Esophagus squamous epithelium (tissue), 5 donors: ENCODE results near the gene EIF1B. TPM values are rescaled to one million over a fixed set of nuclear protein-coding genes. Genes with fewer than 3 reads are reported as not detected.

Source experiments
- DNase-seq: peaks from one replicate; lab custom pipeline; 2025; lab: John Stamatoyannopoulos, UW
- H3K27ac ChIP-seq, 4 donors: fragments of 200-600 bp; sonication (generic); one replicate each; pipeline ENCODE4 v1.5.1; 2016 to 2019; ENCODE audit warnings: mild to moderate bottlenecking in 1 of 4
- H3K27me3 ChIP-seq, 4 donors: fragments of 200-600 bp; sonication (generic); 1 replicate in 3 of 4; 2 replicates in 1 of 4; pipeline versions ENCODE4 v1.5.1 to v1.6.0; 2017 to 2021; ENCODE audit warnings: antibody characterized with exemption in 1 of 4
- H3K36me3 ChIP-seq, 3 donors: fragments of 200-600 bp; sonication (generic); one replicate each; pipeline ENCODE4 v1.5.1; 2016 to 2019
- H3K4me1 ChIP-seq, 3 donors: fragments of 200-600 bp; sonication (generic); one replicate each; pipeline ENCODE4 v1.5.1; 2017 to 2019
- H3K4me3 ChIP-seq, 4 donors: fragments of 200-600 bp; sonication (generic); 1 replicate in 3 of 4; 2 replicates in 1 of 4; pipeline ENCODE4 v1.5.1; 2016 to 2019; ENCODE audit warnings: mild to moderate bottlenecking in 2 of 4, moderate library complexity in 1 of 4
- H3K9me3 ChIP-seq, 3 donors: fragments of 200-600 bp; sonication (generic); one replicate each; pipeline ENCODE4 v1.5.1; 2016 to 2019
- POLR2A ChIP-seq, 4 donors: fragments of 450-650 bp; IDR thresholded peaks; one replicate each; pipeline ENCODE4 v1.6.1; 2017; ENCODE audit warnings: antibody characterized with exemption in 4 of 4, mild to moderate bottlenecking in 4 of 4, moderate library complexity in 3 of 4
- WGBS, 2 donors: methylation state at CpG; one replicate each; pipeline ENCODE4 v1.1.5; 2018; 5-methylcytosine and 5-hydroxymethylcytosine counted together
- intact Hi-C: fragments of 100-400 bp; cut with DNase I; formaldehyde crosslinking; loops from one replicate; pipeline ENCODE4 v1.15.0; 2022
- total RNA-seq, 4 donors: library from RNA; depleted of rRNA; stranded (reverse); fragments of >200 nt; gene quantifications; one replicate each; pipeline ENCODE4 v1.1.0, GENCODE V29; 2016
- TF ChIP-seq, protein P1 (sequence below), 6 experiments: fragments of 450-650 bp in 4 of 6; fragments of 200-600 bp in 2 of 6; sonication (generic) in 2 of 6; IDR thresholded peaks; one replicate each; pipeline ENCODE4 v1.5.1; 2016 to 2019; ENCODE audit warnings: antibody characterized with exemption in 6 of 6, mild to moderate bottlenecking in 4 of 6, moderate library complexity in 4 of 6
- donor health status: DM: yes; HTN: yes; CAD: no.

The EIF1B gene
- total RNA-seq, 4 donors from 2014 or later, result 6.7 to 22.1 (median 9.3) TPM

DNA sequence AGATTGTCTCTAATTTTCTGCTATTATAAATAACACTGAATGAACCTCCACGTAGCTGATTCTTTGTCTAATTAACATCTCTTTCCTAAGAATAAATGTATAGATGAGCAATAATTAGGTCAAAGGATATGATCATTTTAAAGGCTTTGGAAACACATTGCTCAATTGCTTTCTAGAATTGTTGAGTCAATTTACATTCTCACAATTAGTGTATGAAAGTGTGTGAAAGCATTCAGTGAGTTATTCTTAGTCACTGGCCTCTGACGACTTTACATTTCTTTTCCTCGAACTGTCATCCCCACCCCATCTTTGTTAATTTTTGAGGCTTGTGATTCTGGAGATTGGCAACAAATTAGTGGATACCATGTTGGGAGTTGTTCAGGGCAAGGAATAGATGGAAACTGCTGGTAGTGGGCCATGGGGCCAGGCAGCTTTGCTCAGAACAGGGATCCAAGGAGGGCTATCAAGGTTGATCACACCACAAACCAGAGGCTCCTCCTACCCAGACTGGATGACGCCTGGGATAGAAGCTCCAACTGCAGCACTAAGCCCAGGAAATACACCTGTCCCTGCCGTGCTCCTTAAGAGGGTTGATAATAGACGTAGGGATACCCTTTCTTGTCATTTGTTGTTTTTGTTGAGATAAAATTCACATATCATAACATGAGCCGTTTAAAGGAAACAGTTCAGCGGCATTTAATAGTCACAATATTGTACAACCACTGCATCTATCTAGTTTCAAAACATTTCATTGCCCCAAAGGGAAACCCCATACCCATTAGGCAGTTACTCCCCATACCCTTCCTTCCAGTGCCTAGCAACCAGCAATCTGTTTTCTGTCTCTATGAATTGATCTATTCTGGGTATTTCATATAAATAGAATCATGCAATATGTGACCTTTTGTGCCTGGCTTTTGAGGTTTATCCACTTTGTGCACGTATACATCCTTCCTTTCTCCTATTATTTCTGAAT is 27.9 kb downstream of the EIF1B start:
- H3K27ac ChIP-seq, result no peak overlapping the region
- 53 to 59% methylated on average over 8 to 9 of the region's 9 CpGs for WGBS, 2 donors
- no peak overlapping the region for H3K4me3 ChIP-seq
- H3K36me3 ChIP-seq, result no peaks in the 10 kb centered on the region
- intact Hi-C loops, result loop anchor here (10.0 kb wide), 1 partner anchor 1547 kb away; no protein-coding TSS in a partner anchor
- no peaks in the 10 kb centered on the region for H3K4me1 ChIP-seq
- DNase-seq, result no peak
- no peaks in the 10 kb centered on the region for H3K9me3 ChIP-seq
- TF ChIP-seq, protein P1, sequence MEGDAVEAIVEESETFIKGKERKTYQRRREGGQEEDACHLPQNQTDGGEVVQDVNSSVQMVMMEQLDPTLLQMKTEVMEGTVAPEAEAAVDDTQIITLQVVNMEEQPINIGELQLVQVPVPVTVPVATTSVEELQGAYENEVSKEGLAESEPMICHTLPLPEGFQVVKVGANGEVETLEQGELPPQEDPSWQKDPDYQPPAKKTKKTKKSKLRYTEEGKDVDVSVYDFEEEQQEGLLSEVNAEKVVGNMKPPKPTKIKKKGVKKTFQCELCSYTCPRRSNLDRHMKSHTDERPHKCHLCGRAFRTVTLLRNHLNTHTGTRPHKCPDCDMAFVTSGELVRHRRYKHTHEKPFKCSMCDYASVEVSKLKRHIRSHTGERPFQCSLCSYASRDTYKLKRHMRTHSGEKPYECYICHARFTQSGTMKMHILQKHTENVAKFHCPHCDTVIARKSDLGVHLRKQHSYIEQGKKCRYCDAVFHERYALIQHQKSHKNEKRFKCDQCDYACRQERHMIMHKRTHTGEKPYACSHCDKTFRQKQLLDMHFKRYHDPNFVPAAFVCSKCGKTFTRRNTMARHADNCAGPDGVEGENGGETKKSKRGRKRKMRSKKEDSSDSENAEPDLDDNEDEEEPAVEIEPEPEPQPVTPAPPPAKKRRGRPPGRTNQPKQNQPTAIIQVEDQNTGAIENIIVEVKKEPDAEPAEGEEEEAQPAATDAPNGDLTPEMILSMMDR (IDR thresholded peaks at IDR 0.05), result no peak
- no peaks in the 10 kb centered on the region for H3K27me3 ChIP-seq

DNA sequence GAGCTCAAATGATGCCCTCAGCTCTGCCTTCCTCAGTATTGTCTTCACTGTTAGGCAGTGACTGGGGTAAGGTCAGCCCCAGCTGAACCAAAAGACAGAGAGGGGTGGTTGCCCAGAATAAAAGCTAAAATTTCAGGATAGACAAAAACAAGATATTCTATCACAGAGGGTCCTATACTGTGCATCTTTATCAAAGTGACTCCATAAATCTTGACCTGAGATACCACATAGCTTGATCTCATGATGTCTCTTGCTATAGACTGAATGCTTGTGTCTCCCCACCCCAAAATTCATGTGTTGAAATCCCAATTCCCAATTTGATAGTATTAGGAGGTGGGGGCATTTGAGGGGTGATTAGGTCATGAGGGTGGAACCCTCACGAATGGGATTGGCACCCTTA is 30.4 kb downstream of the EIF1B start:
- intact Hi-C loops, result loop anchor here (10.0 kb wide), 1 partner anchor 1545 kb away; no protein-coding TSS in a partner anchor

DNA sequence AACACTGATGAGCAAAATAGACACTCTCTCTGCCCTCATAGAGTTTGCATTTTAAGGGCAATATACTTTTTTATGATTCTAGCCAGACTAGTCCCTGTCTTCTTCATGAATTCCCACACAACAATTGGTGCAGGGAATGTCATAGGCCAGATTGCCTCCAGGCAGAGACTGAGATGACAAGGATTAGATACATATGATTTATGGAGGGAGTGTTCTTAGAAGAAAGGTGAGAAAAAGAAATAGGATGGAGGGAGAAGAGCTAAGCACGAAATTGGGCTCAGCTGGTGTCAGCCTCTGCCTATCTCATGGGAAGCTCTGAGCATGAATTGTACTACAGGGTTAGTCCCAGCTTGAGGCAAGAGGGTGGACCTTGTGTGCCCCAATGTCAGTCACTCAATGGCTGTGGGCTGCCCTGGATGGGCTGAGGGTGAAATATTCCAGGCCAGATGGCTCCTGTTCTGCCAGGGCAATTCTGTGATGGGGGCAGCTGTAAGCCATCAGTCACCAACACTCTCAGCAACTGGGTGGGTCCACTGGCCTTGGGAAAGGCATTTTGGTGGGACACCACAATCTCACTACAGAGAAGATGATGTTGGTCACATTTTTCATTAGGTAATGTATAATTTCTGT is 31.1 kb downstream of the EIF1B start:
- WGBS, 2 donors, result 39 to 50% methylated on average over 1 of the region's 1 CpG
- Histone ChIP-seq H3K27ac (no peak overlapping the region), H3K27me3 (no peaks in the 10 kb centered on the region), H3K4me3 (no peak overlapping the region), H3K4me1 (no peaks in the 10 kb centered on the region), H3K36me3 (no peaks in the 10 kb centered on the region), H3K9me3 (no peaks in the 10 kb centered on the region)
- DNase-seq, result no peak
- intact Hi-C loops, result no loop called here
- TF ChIP-seq, protein P1 (IDR thresholded peaks at IDR 0.05), result no peak
- TF ChIP-seq POLR2A (IDR thresholded peaks at IDR 0.05), result no peak

More for the DNA sequence above, 30.4 kb downstream of the EIF1B start:
- Histone ChIP-seq H3K4me3 (no peak overlapping the region), H3K4me1 (no peaks in the 10 kb centered on the region), H3K9me3 (no peaks in the 10 kb centered on the region), H3K27ac (no peak overlapping the region), H3K36me3 (no peaks in the 10 kb centered on the region), H3K27me3 (no peaks in the 10 kb centered on the region)
- no peak for TF ChIP-seq POLR2A (IDR thresholded peaks at IDR 0.05)
- TF ChIP-seq, protein P1 (IDR thresholded peaks at IDR 0.05), result no peak
- 50 to 67% methylated on average over 1 of the region's 1 CpG for WGBS, 2 donors
- no peak for DNase-seq

DNA sequence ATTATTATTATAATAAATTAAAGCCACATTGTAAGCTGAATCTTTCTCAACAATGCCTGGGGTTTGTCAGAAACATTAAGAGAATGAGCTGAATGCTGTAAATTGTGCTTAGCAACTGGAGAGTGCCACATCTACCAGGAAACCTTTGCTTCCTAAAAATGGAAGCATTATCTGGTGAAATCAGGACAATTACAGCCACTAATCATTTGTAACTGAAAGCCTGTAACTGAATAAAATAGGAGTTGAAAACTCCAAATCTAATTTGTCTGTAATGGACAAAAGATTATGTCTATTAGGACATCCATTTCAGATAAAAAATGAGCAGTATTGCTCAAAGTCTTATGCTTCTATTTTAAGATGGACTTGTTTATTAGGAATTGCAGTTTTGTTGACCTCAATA is 32.2 kb downstream of the EIF1B start:
- DNase-seq, result no peak
- Histone ChIP-seq H3K9me3 (no peaks in the 10 kb centered on the region), H3K27ac (no peak overlapping the region), H3K27me3 (no peaks in the 10 kb centered on the region), H3K36me3 (no peaks in the 10 kb centered on the region), H3K4me1 (no peaks in the 10 kb centered on the region), H3K4me3 (no peak overlapping the region)
- TF ChIP-seq, protein P1 (IDR thresholded peaks at IDR 0.05), result no peak
- intact Hi-C loops, result no loop called here

DNA sequence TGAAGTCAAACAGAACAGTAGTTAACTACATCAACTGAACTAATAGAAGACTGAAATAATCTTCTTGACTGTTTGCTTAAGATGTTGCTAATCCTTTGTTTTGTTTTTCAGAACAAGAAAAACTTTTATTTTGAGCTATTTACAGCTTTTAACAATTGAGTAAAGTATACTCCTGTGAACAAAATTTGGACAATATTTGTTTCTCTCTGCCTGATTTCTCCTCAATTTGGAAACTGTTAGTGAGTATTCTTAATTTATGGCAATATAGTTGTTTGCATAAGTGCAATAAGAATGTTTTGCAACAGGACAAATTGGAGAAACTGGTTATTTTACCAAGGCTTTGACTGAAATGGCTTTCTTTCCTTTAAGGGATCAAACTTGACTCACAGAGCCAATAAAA is 41.0 kb downstream of the EIF1B start:
- no peak for TF ChIP-seq POLR2A (IDR thresholded peaks at IDR 0.05)
- TF ChIP-seq, protein P1 (IDR thresholded peaks at IDR 0.05), result no peak
- Histone ChIP-seq H3K36me3 (no peaks in the 10 kb centered on the region), H3K27me3 (no peaks in the 10 kb centered on the region), H3K27ac (no peak overlapping the region), H3K9me3 (peaks cover 0 to 9% (median 4%) of the 10 kb centered on the region in 3 donors), H3K4me3 (no peak overlapping the region), H3K4me1 (no peaks in the 10 kb centered on the region)
- no peak for DNase-seq
- intact Hi-C loops, result no loop called here
